DND-41 (cell line): Measurements from ENCODE around the gene GAN.

Experiments used
- ATAC-seq: fragments of 200-7000 bp; cut with Tn5 transposase; 3 replicates; pipeline ENCODE4 v1.9.1; 2021; ENCODE audit warnings: low read depth; ENCODE audit not compliant: insufficient read depth
- DNase-seq: peaks from one replicate; pipeline ENCODE4 v3.0.0-alpha.2; 2020
- H2AFZ ChIP-seq: 2 replicates; pipeline ENCODE4 v1.6.0; 2012; ENCODE audit warnings: low read depth, low read length
- H3K27ac ChIP-seq: 2 replicates; pipeline ENCODE4 v1.5.1; 2012; ENCODE audit warnings: low read length, inconsistent platforms
- H3K27me3 ChIP-seq: fragments of 200-600 bp; sonication (generic); 2 replicates; pipeline ENCODE4 v1.6.0; 2012; ENCODE audit warnings: low read length, mild to moderate bottlenecking, inconsistent platforms; ENCODE audit not compliant: insufficient read depth, poor library complexity
- H3K36me3 ChIP-seq: 2 replicates; pipeline ENCODE4 v1.5.1; 2012; ENCODE audit warnings: low read length, inconsistent platforms; ENCODE audit not compliant: insufficient read depth
- H3K4me1 ChIP-seq: 2 replicates; pipeline ENCODE4 v1.5.1; 2012; ENCODE audit warnings: mild to moderate bottlenecking, low read length; ENCODE audit not compliant: insufficient read depth
- H3K4me2 ChIP-seq: 2 replicates; pipeline ENCODE4 v1.6.0; 2012; ENCODE audit warnings: mild to moderate bottlenecking, moderate library complexity, low read length, inconsistent platforms; ENCODE audit not compliant: insufficient read depth
- H3K4me3 ChIP-seq, 2 experiments: fragments of 200-600 bp in 1 of 2; shearing (Covaris generic) in 1 of 2; 2 replicates each; pipeline ENCODE4 v1.5.1; 2012 to 2016; ENCODE audit warnings: inconsistent platforms in 2 of 2, low read length in 2 of 2, mild to moderate bottlenecking in 2 of 2, low read depth in 1 of 2, moderate library complexity in 1 of 2
- H3K79me2 ChIP-seq: 2 replicates; pipeline ENCODE4 v1.6.0; 2012; ENCODE audit warnings: low read length, inconsistent platforms; ENCODE audit not compliant: insufficient read depth
- H3K9ac ChIP-seq: 2 replicates; pipeline ENCODE4 v1.6.0; 2012; ENCODE audit warnings: low read depth, mild to moderate bottlenecking, inconsistent platforms, low read length, moderate library complexity
- H3K9me3 ChIP-seq: 2 replicates; pipeline ENCODE4 v1.5.1; 2012; ENCODE audit warnings: low read length, moderate library complexity, mild to moderate bottlenecking, inconsistent platforms; ENCODE audit not compliant: insufficient read depth, severe bottlenecking
- H4K20me1 ChIP-seq: 2 replicates; pipeline ENCODE4 v1.6.0; 2012; ENCODE audit warnings: low read length; ENCODE audit not compliant: insufficient read depth
- CTCF ChIP-seq: IDR thresholded peaks from 2 replicates; pipeline ENCODE4 v1.5.1; 2012; ENCODE audit warnings: borderline replicate concordance, low read length, moderate library complexity, mild to moderate bottlenecking; ENCODE audit not compliant: poor library complexity, severe bottlenecking; ENCODE audit errors: extremely low read depth
- EZH2 ChIP-seq: IDR thresholded peaks from 3 replicates; pipeline ENCODE4 v1.6.1; 2012; ENCODE audit warnings: borderline replicate concordance, low read depth, mild to moderate bottlenecking, moderate library complexity, low read length, inconsistent platforms; ENCODE audit not compliant: severe bottlenecking

The GAN gene

GRCh38 chr16:81321536-81321935, 6.8 kb downstream of the GAN start:
- no peak overlapping the region for H3K4me2 ChIP-seq
- H3K4me1 ChIP-seq = peaks cover 10% of the 10 kb centered on the region
- ATAC-seq (no peak), DNase-seq (no peak)
- peaks cover 56% of the 10 kb centered on the region for H3K79me2 ChIP-seq
- no peaks in the 10 kb centered on the region for H3K9me3 ChIP-seq
- TF ChIP-seq CTCF = no peak
- TF ChIP-seq EZH2 = no peak
- H3K27ac ChIP-seq = no peak overlapping the region
- no peaks in the 10 kb centered on the region for H3K27me3 ChIP-seq
- H3K4me3 ChIP-seq = no peak overlapping the region
- no peak overlapping the region for H3K9ac ChIP-seq
- no peaks in the 10 kb centered on the region for H3K36me3 ChIP-seq
- no peak overlapping the region for H2AFZ ChIP-seq
- peaks cover 31% of the 10 kb centered on the region for H4K20me1 ChIP-seq

- DNase-seq (no peak), ATAC-seq (no peak)
- Histone ChIP-seq H3K9me3 (no peaks in the 10 kb centered on the region), H3K36me3 (no peaks in the 10 kb centered on the region), H3K4me2 (no peak overlapping the region), H4K20me1 (peaks cover 29% of the 10 kb centered on the region), H3K27me3 (no peaks in the 10 kb centered on the region), H2AFZ (no peak overlapping the region), H3K79me2 (peaks cover 40% of the 10 kb centered on the region), H3K27ac (no peak overlapping the region), H3K4me1 (no peaks in the 10 kb centered on the region), H3K4me3 (no peak overlapping the region), H3K9ac (no peak overlapping the region)
- TF ChIP-seq CTCF = no peak
These were observed 10.0 kb downstream of the GAN start for GRCh38 chr16:81324808-81325207.

- Histone ChIP-seq H3K4me1 (no peaks in the 10 kb centered on the region), H2AFZ (no peak overlapping the region), H3K4me2 (no peak overlapping the region), H3K36me3 (no peaks in the 10 kb centered on the region), H3K9ac (no peak overlapping the region), H4K20me1 (peaks cover 32% of the 10 kb centered on the region), H3K4me3 (no peak overlapping the region), H3K79me2 (peaks cover 23% of the 10 kb centered on the region), H3K9me3 (no peaks in the 10 kb centered on the region), H3K27ac (no peak overlapping the region), H3K27me3 (no peaks in the 10 kb centered on the region)
- TF ChIP-seq CTCF = no peak
- TF ChIP-seq EZH2 = no peak
- ATAC-seq (no peak), DNase-seq (no peak)
These were observed 12.2 kb downstream of the GAN start for GRCh38 chr16:81327011-81327410.

- H3K4me2 ChIP-seq = no peak overlapping the region
- no peak overlapping the region for H2AFZ ChIP-seq
- H3K4me1 ChIP-seq = no peaks in the 10 kb centered on the region
- H3K79me2 ChIP-seq = peaks cover 23% of the 10 kb centered on the region
- TF ChIP-seq EZH2 (no peak), CTCF (no peak)
- H3K9me3 ChIP-seq = no peaks in the 10 kb centered on the region
- peaks cover 32% of the 10 kb centered on the region for H4K20me1 ChIP-seq
- DNase-seq (no peak), ATAC-seq (no peak)
- H3K4me3 ChIP-seq = no peak overlapping the region
- no peaks in the 10 kb centered on the region for H3K36me3 ChIP-seq
- no peaks in the 10 kb centered on the region for H3K27me3 ChIP-seq
- no peak overlapping the region for H3K27ac ChIP-seq
- no peak overlapping the region for H3K9ac ChIP-seq
These were observed 12.9 kb downstream of the GAN start for GRCh38 chr16:81327447-81328196.
